Hematopoietic multipotent progenitor cell treated with erythropoietin and hydrocortisone succinate and interleukin-3 and kit ligand, for 17 days (in vitro differentiated cells): ENCODE measurements around the gene RO60.

ENCODE experiments used
- DNase-seq: peaks from one replicate; pipeline ENCODE4 v3.0.0-alpha.2; 2015; ENCODE audit warnings: low spot score

The RO60 gene

DNA sequence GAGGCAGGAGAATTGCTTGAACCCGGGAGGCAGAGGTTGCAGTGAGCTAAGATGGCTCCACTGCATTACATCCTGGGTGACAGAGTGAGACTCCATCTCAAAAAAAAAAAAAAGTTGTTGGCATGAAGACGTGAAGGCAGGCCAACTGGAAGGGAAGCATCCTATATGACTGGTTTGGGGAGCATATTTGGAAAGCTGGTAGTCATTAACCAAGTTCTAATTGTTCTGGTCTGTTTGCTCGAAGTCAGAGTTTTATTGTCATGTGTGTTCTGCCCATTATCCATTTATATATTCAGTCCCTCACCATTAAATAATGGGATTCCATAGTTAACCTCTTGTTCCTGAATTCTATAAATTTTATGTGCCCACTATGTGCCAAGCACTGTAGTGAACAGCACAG lies 49.1 kb downstream of the RO60 start:
- no peak for DNase-seq
